B cell (primary cell): Measurements from ENCODE around the gene SIPA1L3.

Source experiments
- CTCF ChIP-seq: fragments of 200-600 bp; IDR thresholded peaks from one replicate; pipeline ENCODE4 v1.8.0; 2022; ENCODE audit warnings: antibody characterized with exemption, mild to moderate bottlenecking
- EZH2 ChIP-seq: IDR thresholded peaks from 2 replicates; pipeline ENCODE4 v1.6.1; 2012; ENCODE audit warnings: borderline replicate concordance, low read depth, mild to moderate bottlenecking, moderate library complexity, low read length; ENCODE audit not compliant: insufficient read depth, poor library complexity, severe bottlenecking

GRCh38 chr19:38015761-38016160 lies 108.8 kb downstream of the SIPA1L3 start:
- TF ChIP-seq CTCF (no peak), EZH2 (no peak)
